SK-N-SH treated with all-trans-retinoic acid at 6 μM for 48 hours (cell line): Measurements from ENCODE around the gene GPC5.

Source experiments
- ISL1 ChIP-seq: fragments of 250-450 bp; sonication (Bioruptor Pico); IDR thresholded peaks from 2 replicates; pipeline ENCODE4 v2.1.2; 2022; ENCODE audit warnings: mild to moderate bottlenecking, moderate library complexity
- SNAI2 ChIP-seq: fragments of 250-450 bp; sonication (Bioruptor Pico); IDR thresholded peaks from 2 replicates; pipeline ENCODE4 v1.5.0; 2020; ENCODE audit warnings: mild to moderate bottlenecking, moderate library complexity

DNA sequence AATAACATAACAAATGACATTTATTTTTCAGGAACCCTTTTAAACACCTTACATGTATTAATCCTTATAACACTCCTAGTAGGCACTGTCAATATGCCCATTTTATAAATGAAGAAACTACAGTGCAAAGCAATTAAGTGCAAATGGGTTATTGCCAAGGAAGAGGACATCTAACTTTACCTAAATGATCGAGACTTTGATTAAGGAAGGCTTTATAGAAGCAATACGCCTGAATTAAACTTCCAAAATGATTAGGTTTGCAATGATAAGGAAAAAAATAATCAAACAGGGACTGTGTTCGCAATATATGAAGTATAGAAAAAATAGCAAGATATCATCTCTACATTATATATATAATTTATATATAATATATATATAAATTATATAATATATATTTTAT lies 1214.5 kb downstream of the GPC5 start:
- TF ChIP-seq SNAI2 (CRISPR knock-in tag) = no peak
- no peak for TF ChIP-seq ISL1 (CRISPR knock-in tag)
